Measurements from ENCODE around the gene ANKRD50.

Gene ANKRD50

GRCh38 chr4:124703154-124703553 lies 9.4 kb downstream of the ANKRD50 start:
- no peak for TF ChIP-seq CTCF (IDR thresholded peaks at IDR 0.05; ENCODE audit: low read depth, low read length)
- Histone ChIP-seq H3K9me3 (no peaks in the 10 kb centered on the region), H3K36me3 (0 out of 2 replicates have a peak, but pooled peaks cover 4% of the 10 kb centered on the region), H3K4me3 (ENCODE audit: low read depth, low read length) (no peak overlapping the region), H3K27me3 (no peaks in the 10 kb centered on the region), H3K4me1 (peaks cover 9% of the 10 kb centered on the region)
- DNase-seq, result no peak

DNA sequence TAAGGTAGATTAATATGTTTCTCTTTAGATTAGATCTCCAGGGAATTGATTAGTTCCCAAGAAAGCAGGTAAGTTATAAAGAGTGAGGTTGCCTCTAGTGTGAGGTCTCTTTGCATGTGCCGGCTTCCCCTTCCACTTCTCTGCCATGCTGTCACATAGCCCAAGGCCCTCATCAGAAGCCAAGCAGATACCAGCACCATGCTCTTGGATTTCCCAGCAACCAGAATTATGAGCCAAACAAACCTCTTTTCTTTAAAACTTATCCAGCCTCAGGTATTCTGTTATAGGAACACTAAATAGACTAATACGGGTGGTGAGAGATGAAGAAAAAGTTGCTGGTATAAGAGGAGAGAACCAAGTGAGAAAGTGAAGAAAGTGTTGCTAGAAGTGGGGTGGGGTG lies 15.1 kb downstream of the ANKRD50 start:
- Histone ChIP-seq H3K4me3 (ENCODE audit: low read depth, low read length) (no peak overlapping the region), H3K9me3 (no peaks in the 10 kb centered on the region), H3K36me3 (peaks cover 4% of the 10 kb centered on the region; the same call in 1 of the 2 replicates), H3K4me1 (no peaks in the 10 kb centered on the region; the same call in 1 of the 2 replicates), H3K27me3 (no peaks in the 10 kb centered on the region)
- no peak for DNase-seq
- no peak for TF ChIP-seq CTCF (IDR thresholded peaks at IDR 0.05; ENCODE audit: low read depth, low read length)

- no peak for DNase-seq
- Histone ChIP-seq H3K36me3 (peaks cover 4% of the 10 kb centered on the region; the same call in 1 of the 2 replicates), H3K9me3 (no peaks in the 10 kb centered on the region), H3K4me1 (no peaks in the 10 kb centered on the region), H3K4me3 (ENCODE audit: low read depth, low read length) (no peak overlapping the region), H3K27me3 (no peaks in the 10 kb centered on the region)
- TF ChIP-seq CTCF (IDR thresholded peaks at IDR 0.05; ENCODE audit: low read depth, low read length), result no peak
Observed at GRCh38 chr4:124696182-124696581, 16.4 kb downstream of the ANKRD50 start.

- no peak for DNase-seq
- no peak for TF ChIP-seq CTCF (IDR thresholded peaks at IDR 0.05; ENCODE audit: low read depth, low read length)
- Histone ChIP-seq H3K36me3 (no peaks in the 10 kb centered on the region; the same call in 1 of the 2 replicates), H3K4me1 (no peaks in the 10 kb centered on the region), H3K9me3 (no peaks in the 10 kb centered on the region), H3K27me3 (no peaks in the 10 kb centered on the region), H3K4me3 (ENCODE audit: low read depth, low read length) (no peak overlapping the region)
Observed at GRCh38 chr4:124694946-124695598, 17.5 kb downstream of the ANKRD50 start.

GRCh38 chr4:124694306-124694705 lies 18.2 kb downstream of the ANKRD50 start:
- TF ChIP-seq CTCF (IDR thresholded peaks at IDR 0.05; ENCODE audit: low read depth, low read length), result no peak
- no peak for DNase-seq
- Histone ChIP-seq H3K36me3 (no peaks in the 10 kb centered on the region; the same call in 1 of the 2 replicates), H3K4me3 (ENCODE audit: low read depth, low read length) (no peak overlapping the region), H3K4me1 (no peaks in the 10 kb centered on the region), H3K9me3 (no peaks in the 10 kb centered on the region), H3K27me3 (no peaks in the 10 kb centered on the region)

DNA sequence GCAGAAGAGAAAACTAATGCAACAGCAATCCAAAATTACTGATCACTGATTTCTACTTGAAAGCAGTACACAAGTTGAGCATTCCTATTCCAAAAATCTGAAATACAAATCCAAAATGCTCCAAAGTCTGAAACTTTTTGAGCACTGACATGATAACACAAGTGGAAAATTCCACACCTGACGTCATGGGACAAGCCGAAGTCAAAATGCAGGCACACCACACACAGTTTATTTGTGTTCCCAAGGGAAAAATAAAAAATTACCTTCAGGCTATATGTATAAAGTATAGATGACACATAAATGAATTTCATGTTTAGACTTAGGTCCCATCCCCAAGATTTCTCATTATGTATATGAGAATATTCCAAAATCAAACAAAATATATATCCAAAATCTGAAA lies 20.7 kb downstream of the ANKRD50 start:
- Histone ChIP-seq H3K4me1 (no peaks in the 10 kb centered on the region), H3K36me3 (no peaks in the 10 kb centered on the region)

More for the DNA sequence above, 20.7 kb downstream of the ANKRD50 start:
- H3K4me3 ChIP-seq (ENCODE audit: low read depth, low read length), result no peak overlapping the region
- H3K27me3 ChIP-seq, result no peaks in the 10 kb centered on the region
- no peaks in the 10 kb centered on the region for H3K9me3 ChIP-seq
- DNase-seq, result no peak
- TF ChIP-seq CTCF (IDR thresholded peaks at IDR 0.05; ENCODE audit: low read depth, low read length), result no peak

Measured in BE2C (cell line).